Activated naive CD8-positive, alpha-beta T cell (primary cell): ENCODE data around the gene PDF.

Experiments
- H3K27ac Mint-ChIP-seq: one replicate; pipeline ENCODE4 v1.8.0; 2021; ENCODE audit warnings: mixed read lengths
- H3K27me3 Mint-ChIP-seq: one replicate; pipeline ENCODE4 v1.8.0; 2021; ENCODE audit warnings: mixed read lengths
- H3K36me3 Mint-ChIP-seq: one replicate; pipeline ENCODE4 v1.8.0; 2021; ENCODE audit warnings: mixed read lengths
- H3K4me1 Mint-ChIP-seq: one replicate; pipeline ENCODE4 v1.8.0; 2021; ENCODE audit warnings: low read depth, mixed read lengths
- H3K4me3 Mint-ChIP-seq: one replicate; pipeline ENCODE4 v1.8.0; 2021; ENCODE audit warnings: mild to moderate bottlenecking, mixed read lengths
- H3K9me3 Mint-ChIP-seq: one replicate; pipeline ENCODE4 v1.8.0; 2021; ENCODE audit warnings: low read depth, mixed read lengths

Gene PDF

GRCh38 chr16:69326172-69326873 lies 4.1 kb downstream of the PDF start:
- H3K4me1 Mint-ChIP-seq = peaks cover 45% of the 10 kb centered on the region
- peak overlapping the region; percentile 77 for H3K27ac Mint-ChIP-seq
- H3K36me3 Mint-ChIP-seq = peaks cover 8% of the 10 kb centered on the region
- H3K9me3 Mint-ChIP-seq = no peaks in the 10 kb centered on the region
- peak overlapping the region; percentile 74 for H3K4me3 Mint-ChIP-seq
- H3K27me3 Mint-ChIP-seq = no peaks in the 10 kb centered on the region

GRCh38 chr16:69325784-69326171 lies 4.6 kb downstream of the PDF start:
- peaks cover 45% of the 10 kb centered on the region for H3K4me1 Mint-ChIP-seq
- H3K27ac Mint-ChIP-seq = peak overlapping the region; percentile 46
- H3K9me3 Mint-ChIP-seq = no peaks in the 10 kb centered on the region
- peak overlapping the region; percentile 74 for H3K4me3 Mint-ChIP-seq
- H3K27me3 Mint-ChIP-seq = no peaks in the 10 kb centered on the region
- H3K36me3 Mint-ChIP-seq = peaks cover 8% of the 10 kb centered on the region

GRCh38 chr16:69324585-69325253 lies 5.7 kb downstream of the PDF start:
- no peaks in the 10 kb centered on the region for H3K27me3 Mint-ChIP-seq
- peaks cover 45% of the 10 kb centered on the region for H3K4me1 Mint-ChIP-seq
- no peaks in the 10 kb centered on the region for H3K9me3 Mint-ChIP-seq
- no peak overlapping the region for H3K4me3 Mint-ChIP-seq
- H3K36me3 Mint-ChIP-seq = peaks cover 8% of the 10 kb centered on the region
- peak overlapping the region; percentile 22 for H3K27ac Mint-ChIP-seq

GRCh38 chr16:69324013-69324531 lies 6.3 kb downstream of the PDF start:
- Mint-ChIP-seq H3K27ac (no peak overlapping the region), H3K36me3 (peaks cover 6% of the 10 kb centered on the region), H3K4me3 (no peak overlapping the region), H3K4me1 (peaks cover 40% of the 10 kb centered on the region), H3K9me3 (no peaks in the 10 kb centered on the region), H3K27me3 (no peaks in the 10 kb centered on the region)

- H3K9me3 Mint-ChIP-seq = no peaks in the 10 kb centered on the region
- peak overlapping the region; percentile 64 for H3K27ac Mint-ChIP-seq
- H3K27me3 Mint-ChIP-seq = no peaks in the 10 kb centered on the region
- H3K4me3 Mint-ChIP-seq = no peak overlapping the region
- H3K36me3 Mint-ChIP-seq = peaks cover 4% of the 10 kb centered on the region
- peaks cover 34% of the 10 kb centered on the region for H3K4me1 Mint-ChIP-seq
Measured at GRCh38 chr16:69323415-69323814, 7.0 kb downstream of the PDF start.

- H3K27ac Mint-ChIP-seq = no peak overlapping the region
- no peak overlapping the region for H3K4me3 Mint-ChIP-seq
- no peaks in the 10 kb centered on the region for H3K9me3 Mint-ChIP-seq
- no peaks in the 10 kb centered on the region for H3K27me3 Mint-ChIP-seq
- peaks cover 27% of the 10 kb centered on the region for H3K4me1 Mint-ChIP-seq
- H3K36me3 Mint-ChIP-seq = peaks cover 4% of the 10 kb centered on the region
Measured at GRCh38 chr16:69322343-69322742, 8.0 kb downstream of the PDF start.

- Mint-ChIP-seq H3K9me3 (no peaks in the 10 kb centered on the region), H3K27ac (no peak overlapping the region)
Measured at GRCh38 chr16:69321080-69321479, 9.3 kb downstream of the PDF start.

GRCh38 chr16:69320740-69321073 lies 9.7 kb downstream of the PDF start:
- Mint-ChIP-seq H3K4me1 (peaks cover 13% of the 10 kb centered on the region), H3K9me3 (no peaks in the 10 kb centered on the region), H3K27me3 (no peaks in the 10 kb centered on the region), H3K4me3 (no peak overlapping the region), H3K36me3 (no peaks in the 10 kb centered on the region), H3K27ac (no peak overlapping the region)

More at GRCh38 chr16:69321080-69321479, 9.3 kb downstream of the PDF start:
- Mint-ChIP-seq H3K36me3 (no peaks in the 10 kb centered on the region), H3K4me3 (no peak overlapping the region), H3K27me3 (no peaks in the 10 kb centered on the region), H3K4me1 (peaks cover 17% of the 10 kb centered on the region)

- Mint-ChIP-seq H3K36me3 (no peaks in the 10 kb centered on the region), H3K27me3 (no peaks in the 10 kb centered on the region), H3K27ac (peak overlapping the region; percentile 37), H3K9me3 (no peaks in the 10 kb centered on the region), H3K4me1 (peaks cover 12% of the 10 kb centered on the region), H3K4me3 (no peak overlapping the region)
Measured at GRCh38 chr16:69319826-69320739, 10.3 kb downstream of the PDF start.

- Mint-ChIP-seq H3K27ac (peak overlapping the region; percentile 41), H3K36me3 (no peaks in the 10 kb centered on the region)
Measured at GRCh38 chr16:69319381-69319780, 11.0 kb downstream of the PDF start.

GRCh38 chr16:69318911-69319289 lies 11.5 kb downstream of the PDF start:
- Mint-ChIP-seq H3K36me3 (no peaks in the 10 kb centered on the region), H3K4me1 (peaks cover 13% of the 10 kb centered on the region), H3K27ac (no peak overlapping the region), H3K9me3 (no peaks in the 10 kb centered on the region), H3K27me3 (no peaks in the 10 kb centered on the region), H3K4me3 (no peak overlapping the region)

More at GRCh38 chr16:69319381-69319780, 11.0 kb downstream of the PDF start:
- Mint-ChIP-seq H3K4me1 (peaks cover 9% of the 10 kb centered on the region), H3K4me3 (no peak overlapping the region), H3K9me3 (no peaks in the 10 kb centered on the region), H3K27me3 (no peaks in the 10 kb centered on the region)

GRCh38 chr16:69318177-69318910 lies 12.0 kb downstream of the PDF start:
- H3K36me3 Mint-ChIP-seq = no peaks in the 10 kb centered on the region

GRCh38 chr16:69316595-69317034 lies 13.8 kb downstream of the PDF start:
- Mint-ChIP-seq H3K27ac (no peak overlapping the region), H3K36me3 (peaks cover 3% of the 10 kb centered on the region), H3K4me1 (peaks cover 20% of the 10 kb centered on the region), H3K4me3 (no peak overlapping the region), H3K9me3 (no peaks in the 10 kb centered on the region), H3K27me3 (no peaks in the 10 kb centered on the region)

More at GRCh38 chr16:69318177-69318910, 12.0 kb downstream of the PDF start:
- H3K4me1 Mint-ChIP-seq = peaks cover 17% of the 10 kb centered on the region
- no peaks in the 10 kb centered on the region for H3K27me3 Mint-ChIP-seq
- H3K4me3 Mint-ChIP-seq = no peak overlapping the region
- no peak overlapping the region for H3K27ac Mint-ChIP-seq
- no peaks in the 10 kb centered on the region for H3K9me3 Mint-ChIP-seq
